Choroid plexus epithelial cell (primary cell): ENCODE measurements around the gene CA6.
"Not testable (repeated sequence)": the region's sequence is repeated elsewhere in the genome, so short reads cannot be mapped to it uniquely, and the experiment has no call there.

Experiments used
- DNase-seq: peaks from one replicate; pipeline ENCODE4 v3.0.0-alpha.2; 2010; ENCODE audit warnings: low read depth
- H3K4me3 ChIP-seq: 2 replicates; pipeline ENCODE4 v1.5.1; 2011; ENCODE audit warnings: low read depth, mild to moderate bottlenecking, control low read depth, low read length, moderate library complexity
- TF ChIP-seq, protein P1 (sequence below): conservative IDR thresholded peaks from 2 replicates; pipeline ENCODE4 v1.5.1; 2011; ENCODE audit warnings: low read depth, mild to moderate bottlenecking, control low read depth, inconsistent platforms, low read length, moderate library complexity

Gene CA6

GRCh38 chr1:8914466-8914865 lies 31.2 kb upstream of the CA6 start:
- no peak for DNase-seq

GRCh38 chr1:8915446-8915845 lies 30.2 kb upstream of the CA6 start:
- H3K4me3 ChIP-seq, result no peak overlapping the region
- TF ChIP-seq, protein P1, sequence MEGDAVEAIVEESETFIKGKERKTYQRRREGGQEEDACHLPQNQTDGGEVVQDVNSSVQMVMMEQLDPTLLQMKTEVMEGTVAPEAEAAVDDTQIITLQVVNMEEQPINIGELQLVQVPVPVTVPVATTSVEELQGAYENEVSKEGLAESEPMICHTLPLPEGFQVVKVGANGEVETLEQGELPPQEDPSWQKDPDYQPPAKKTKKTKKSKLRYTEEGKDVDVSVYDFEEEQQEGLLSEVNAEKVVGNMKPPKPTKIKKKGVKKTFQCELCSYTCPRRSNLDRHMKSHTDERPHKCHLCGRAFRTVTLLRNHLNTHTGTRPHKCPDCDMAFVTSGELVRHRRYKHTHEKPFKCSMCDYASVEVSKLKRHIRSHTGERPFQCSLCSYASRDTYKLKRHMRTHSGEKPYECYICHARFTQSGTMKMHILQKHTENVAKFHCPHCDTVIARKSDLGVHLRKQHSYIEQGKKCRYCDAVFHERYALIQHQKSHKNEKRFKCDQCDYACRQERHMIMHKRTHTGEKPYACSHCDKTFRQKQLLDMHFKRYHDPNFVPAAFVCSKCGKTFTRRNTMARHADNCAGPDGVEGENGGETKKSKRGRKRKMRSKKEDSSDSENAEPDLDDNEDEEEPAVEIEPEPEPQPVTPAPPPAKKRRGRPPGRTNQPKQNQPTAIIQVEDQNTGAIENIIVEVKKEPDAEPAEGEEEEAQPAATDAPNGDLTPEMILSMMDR, result no peak
- no peak for DNase-seq

More at GRCh38 chr1:8914466-8914865, 31.2 kb upstream of the CA6 start:
- TF ChIP-seq, protein P1, result no peak
- no peak overlapping the region for H3K4me3 ChIP-seq

GRCh38 chr1:8917536-8917935 lies 28.1 kb upstream of the CA6 start:
- not testable (repeated sequence) for H3K4me3 ChIP-seq, DNase-seq

DNA sequence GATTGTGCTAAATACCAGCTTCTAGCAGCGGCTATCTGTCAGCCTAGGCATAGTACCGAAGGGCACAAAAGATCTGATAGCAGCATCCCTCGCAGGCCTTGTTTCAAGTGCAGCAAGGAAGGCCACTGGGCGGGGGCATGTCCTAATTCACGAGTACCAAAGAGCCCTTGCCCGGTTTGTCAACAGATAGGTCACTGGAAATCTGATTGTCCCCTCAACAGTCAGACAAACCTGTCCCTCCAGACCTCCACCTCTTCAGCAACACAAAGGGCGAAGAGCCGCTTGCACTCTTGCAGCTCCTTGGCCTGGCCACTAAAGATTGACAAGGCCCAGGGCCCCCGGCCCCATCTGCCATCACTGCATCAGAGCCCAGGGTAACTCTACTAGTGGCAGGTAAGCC lies 22.7 kb upstream of the CA6 start:
- TF ChIP-seq, protein P1, result no peak
- no peak overlapping the region for H3K4me3 ChIP-seq
- no peak for DNase-seq

DNA sequence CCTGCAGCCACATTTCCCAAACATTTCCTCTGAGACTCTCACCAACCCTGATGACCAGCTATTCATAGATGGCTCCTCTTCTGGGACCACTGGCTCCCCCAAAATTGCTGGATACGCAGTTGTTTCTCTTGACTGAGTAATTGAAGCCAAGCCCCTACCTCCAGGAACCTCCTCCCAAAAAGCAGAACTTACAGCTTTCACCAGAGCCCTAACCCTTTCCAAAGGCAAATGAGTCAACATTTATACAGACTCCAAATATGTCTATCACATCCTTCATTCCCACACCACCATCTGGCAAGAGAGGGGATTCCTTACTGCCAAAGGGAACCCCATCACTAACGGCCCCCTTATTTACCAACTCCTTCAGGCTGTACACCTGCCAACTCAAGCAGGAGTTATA lies 20.3 kb upstream of the CA6 start:
- TF ChIP-seq, protein P1, result no peak
- H3K4me3 ChIP-seq, result no peak overlapping the region
- DNase-seq, result no peak

DNA sequence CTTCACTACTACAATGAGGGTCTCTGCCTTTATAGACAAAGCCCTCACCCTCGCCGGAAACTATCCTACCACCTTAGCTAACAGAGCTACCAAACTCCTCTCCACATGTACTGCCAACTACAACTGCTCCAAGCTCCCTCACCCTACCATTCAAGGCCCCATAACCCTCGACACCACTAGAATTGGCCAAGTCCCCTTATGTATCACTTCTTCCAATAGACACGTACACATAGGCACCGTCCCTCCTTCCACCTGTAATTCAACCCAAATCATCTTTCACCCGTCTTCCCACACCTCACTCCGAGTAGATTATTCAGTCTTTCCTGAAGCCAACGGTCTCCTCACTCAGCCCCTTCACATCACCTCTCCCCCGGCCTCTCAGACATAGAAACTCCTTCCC lies 19.7 kb upstream of the CA6 start:
- no peak for DNase-seq
- TF ChIP-seq, protein P1, result no peak
- H3K4me3 ChIP-seq, result no peak overlapping the region

- H3K4me3 ChIP-seq, result no peak overlapping the region
- TF ChIP-seq, protein P1, result no peak
- DNase-seq, result no peak
Observed at GRCh38 chr1:8926707-8927694, 18.7 kb upstream of the CA6 start.
